ENCODE data around the gene TMEM86A.
"Not testable (repeated sequence)": the region's sequence is repeated elsewhere in the genome, so short reads cannot be mapped to it uniquely, and the experiment has no call there.

Gene TMEM86A

GRCh38 chr11:18698341-18699268 is at the start of gene TMEM86A:
TSS of gene TMEM86A (plus strand) at chr11:18698779. CDS start at chr11:18698887, 108 bp downstream.
- DNase-seq = peak; percentile 45 to 87 (median 68)

GRCh38 chr11:18650353-18650752 is 48.2 kb upstream of the TMEM86A start:
- no peak for DNase-seq

GRCh38 chr11:18650859-18651557 is 47.6 kb upstream of the TMEM86A start:
- DNase-seq = no peak

GRCh38 chr11:18657673-18658072 is 40.9 kb upstream of the TMEM86A start:
- no peak for DNase-seq

GRCh38 chr11:18665353-18665872 is 33.2 kb upstream of the TMEM86A start:
- DNase-seq = not testable (repeated sequence)

- no peak for DNase-seq
These were observed 30.4 kb upstream of the TMEM86A start for GRCh38 chr11:18668131-18668530.

- DNase-seq = no peak
These were observed 29.4 kb upstream of the TMEM86A start for GRCh38 chr11:18669219-18669596.

- DNase-seq = no peak
These were observed 28.9 kb upstream of the TMEM86A start for GRCh38 chr11:18669711-18670110.

- no peak for DNase-seq
These were observed 27.3 kb upstream of the TMEM86A start for GRCh38 chr11:18671246-18671645.

- DNase-seq = peak in 1 of 4 experiments; percentile 5
These were observed 26.4 kb upstream of the TMEM86A start for GRCh38 chr11:18672209-18672608.

GRCh38 chr11:18676803-18677202 is 21.8 kb upstream of the TMEM86A start:
- no peak for DNase-seq

- DNase-seq = no peak
These were observed 21.0 kb upstream of the TMEM86A start for GRCh38 chr11:18677560-18677959.

- not testable (repeated sequence) for DNase-seq
These were observed 16.6 kb upstream of the TMEM86A start for GRCh38 chr11:18681949-18682348.

GRCh38 chr11:18682466-18682865 is 16.1 kb upstream of the TMEM86A start:
- DNase-seq = no peak

GRCh38 chr11:18684267-18684666 is 14.3 kb upstream of the TMEM86A start:
- DNase-seq = no peak

GRCh38 chr11:18691467-18692140 is 7.0 kb upstream of the TMEM86A start:
- not testable (repeated sequence) for DNase-seq

GRCh38 chr11:18692941-18693760 is 5.4 kb upstream of the TMEM86A start:
- DNase-seq = no peak

GRCh38 chr11:18696638-18697225 is 1.8 kb upstream of the TMEM86A start:
- no peak for DNase-seq

- no peak for DNase-seq
These were observed 1.0 kb upstream of the TMEM86A start for GRCh38 chr11:18697576-18697975.

GRCh38 chr11:18699269-18699596 is 654 bp downstream of the TMEM86A start:
- DNase-seq = no peak

GRCh38 chr11:18699848-18700261 is 1.3 kb downstream of the TMEM86A start:
- no peak for DNase-seq

GRCh38 chr11:18700375-18700774 is 1.8 kb downstream of the TMEM86A start:
- no peak for DNase-seq

Measured in activated naive CD4-positive, alpha-beta T cell (primary cell).